GM23248 (cell line): ENCODE measurements around the gene NIPBL. TPM values are rescaled to one million over a fixed set of nuclear protein-coding genes. Genes with fewer than 3 reads are reported as not detected.

Experiments
- DNase-seq: peaks from one replicate; pipeline ENCODE4 v3.0.0-alpha.2; 2015
- H2AFZ ChIP-seq: fragments of 200-600 bp; sonication (generic); 2 replicates; pipeline ENCODE4 v1.6.1; 2016; ENCODE audit warnings: antibody characterized with exemption
- H3F3A ChIP-seq: fragments of 200-600 bp; sonication (generic); 2 replicates; pipeline ENCODE4 v1.6.1; 2016; ENCODE audit warnings: mild to moderate bottlenecking, antibody characterized with exemption, mixed run types; ENCODE audit not compliant: insufficient read depth
- H3K27ac ChIP-seq: fragments of 200-600 bp; sonication (generic); 2 replicates; pipeline ENCODE4 v1.5.1; 2016; ENCODE audit warnings: mild to moderate bottlenecking
- H3K27me3 ChIP-seq: fragments of 200-600 bp; sonication (generic); replicated peaks from 2 replicates; pipeline ENCODE4 v1.6.1; 2016; ENCODE audit warnings: mild to moderate bottlenecking; ENCODE audit not compliant: insufficient read depth
- H3K36me3 ChIP-seq: fragments of 200-600 bp; sonication (generic); 2 replicates; pipeline ENCODE4 v1.6.1; 2016; ENCODE audit warnings: low read depth, mild to moderate bottlenecking
- H3K4me1 ChIP-seq: fragments of 200-600 bp; sonication (generic); 2 replicates; pipeline ENCODE4 v1.6.1; 2016; ENCODE audit warnings: mild to moderate bottlenecking; ENCODE audit not compliant: insufficient read depth
- H3K4me2 ChIP-seq: fragments of 200-600 bp; sonication (generic); one replicate; pipeline ENCODE4 v1.6.1; 2016; ENCODE audit warnings: mild to moderate bottlenecking; ENCODE audit not compliant: unreplicated experiment
- H3K4me3 ChIP-seq: fragments of 200-600 bp; sonication (generic); 2 replicates; pipeline ENCODE4 v1.5.1; 2016; ENCODE audit warnings: mild to moderate bottlenecking
- H3K79me2 ChIP-seq: fragments of 200-600 bp; sonication (generic); 2 replicates; pipeline ENCODE4 v1.6.1; 2016; ENCODE audit warnings: mild to moderate bottlenecking; ENCODE audit not compliant: insufficient read depth
- H3K9ac ChIP-seq: fragments of 200-600 bp; sonication (generic); 2 replicates; pipeline ENCODE4 v1.6.1; 2016; ENCODE audit warnings: mild to moderate bottlenecking
- H3K9me2 ChIP-seq: fragments of 200-600 bp; sonication (generic); 2 replicates; pipeline ENCODE4 v1.6.1; 2016; ENCODE audit warnings: mixed run types, mild to moderate bottlenecking, moderate library complexity; ENCODE audit not compliant: insufficient read depth
- H3K9me3 ChIP-seq: fragments of 200-600 bp; sonication (generic); one replicate; pipeline ENCODE4 v1.6.1; 2017; ENCODE audit warnings: low read depth
- H4K20me1 ChIP-seq: fragments of 200-600 bp; sonication (generic); 2 replicates; pipeline ENCODE4 v1.6.0; 2016; ENCODE audit not compliant: insufficient read depth
- EZH2 ChIP-seq: fragments of 200-600 bp; sonication (generic); IDR thresholded peaks from 2 replicates; pipeline ENCODE4 v1.6.1; 2018; ENCODE audit warnings: antibody characterized with exemption, mild to moderate bottlenecking; ENCODE audit not compliant: insufficient read depth, poor library complexity, severe bottlenecking
- EZH2phosphoT487 ChIP-seq: fragments of 200-600 bp; sonication (generic); IDR thresholded peaks from 2 replicates; pipeline ENCODE4 v1.6.1; 2018; ENCODE audit warnings: antibody characterized with exemption, moderate library complexity, mild to moderate bottlenecking, low read depth; ENCODE audit not compliant: insufficient read depth
- WGBS, 2 experiments: methylation state at CpG; one replicate each; pipeline ENCODE4 v1.1.6; 2015 to 2017; ENCODE audit warnings: low lambda C conversion rate in 2 of 2, low coverage in 1 of 2; ENCODE audit errors: missing lambda C conversion rate in 2 of 2; 5-methylcytosine and 5-hydroxymethylcytosine counted together
- in situ Hi-C: fragments of 300-500 bp; cut with MboI; formaldehyde crosslinking; loops from 2 replicates; pipeline ENCODE4 v1.15.0; 2020
- polyA plus RNA-seq: library from polyadenylated mRNA; unstranded; fragments of >200 nt; fragmentation: Nextera tagmentation; extraction: Ambion mirVana; gene quantifications from 2 replicates; pipeline ENCODE4 v1.2.1, GENCODE V29; 2016
- total RNA-seq: library from RNA; depleted of rRNA; stranded (reverse); fragments of >200 nt; shearing (Covaris generic); gene quantifications from 2 replicates; pipeline ENCODE4 v1.2.3, GENCODE V29; 2014

Gene NIPBL
- total and polyA plus RNA-seq, 2 experiments from 2014 or later = 12.5 to 15.7 TPM

GRCh38 chr5:36944607-36945225 lies 68.1 kb downstream of the NIPBL start:
- H3K27ac ChIP-seq = no peak overlapping the region
- H3K36me3 ChIP-seq = no peaks in the 10 kb centered on the region
- peaks cover 60% of the 10 kb centered on the region for H3K4me1 ChIP-seq
- H3K9me3 ChIP-seq = no peaks in the 10 kb centered on the region
- H3K27me3 ChIP-seq = no peaks in the 10 kb centered on the region
- H3F3A ChIP-seq = peaks cover 10% of the 10 kb centered on the region; the same call in 1 of the 2 replicates
- in situ Hi-C loops = no loop called here
- DNase-seq = peak; percentile 71
- no peak overlapping the region for H2AFZ ChIP-seq
- no peak overlapping the region for H3K4me2 ChIP-seq
- TF ChIP-seq EZH2 (no peak), EZH2phosphoT487 (no peak)
- H4K20me1 ChIP-seq = peaks cover 11% of the 10 kb centered on the region
- H3K4me3 ChIP-seq = no peak overlapping the region
- H3K9me2 ChIP-seq = no peaks in the 10 kb centered on the region
- no peak overlapping the region for H3K9ac ChIP-seq
- 73 to 74% methylated on average over 4 of the region's 4 CpGs for WGBS, 2 experiments
- peaks cover 100% of the 10 kb centered on the region for H3K79me2 ChIP-seq

GRCh38 chr5:36945687-36946086 lies 69.1 kb downstream of the NIPBL start:
- Histone ChIP-seq H3K9ac (no peak overlapping the region), H3K27me3 (no peaks in the 10 kb centered on the region), H3K27ac (no peak overlapping the region), H3K4me1 (peaks cover 59% of the 10 kb centered on the region), H4K20me1 (peaks cover 5% of the 10 kb centered on the region; the same call in 1 of the 2 replicates), H3K4me3 (no peak overlapping the region), H3F3A (peaks cover 19% of the 10 kb centered on the region), H3K9me2 (no peaks in the 10 kb centered on the region), H3K36me3 (no peaks in the 10 kb centered on the region), H3K4me2 (no peak overlapping the region), H3K9me3 (no peaks in the 10 kb centered on the region), H2AFZ (no peak overlapping the region), H3K79me2 (peaks cover 98% of the 10 kb centered on the region)
- in situ Hi-C loops = no loop called here
- no peak for DNase-seq
- TF ChIP-seq EZH2phosphoT487 (no peak), EZH2 (no peak)

GRCh38 chr5:36946101-36946500 lies 69.5 kb downstream of the NIPBL start:
- TF ChIP-seq EZH2 (no peak), EZH2phosphoT487 (no peak)
- peaks cover 23% of the 10 kb centered on the region for H3F3A ChIP-seq
- DNase-seq = peak; percentile 34
- no peak overlapping the region for H3K4me3 ChIP-seq
- H3K36me3 ChIP-seq = no peaks in the 10 kb centered on the region
- in situ Hi-C loops = no loop called here
- H3K27ac ChIP-seq = no peak overlapping the region
- no peaks in the 10 kb centered on the region for H3K9me3 ChIP-seq
- H3K79me2 ChIP-seq = peaks cover 96% of the 10 kb centered on the region
- H3K4me2 ChIP-seq = no peak overlapping the region
- peaks cover 58% of the 10 kb centered on the region for H3K4me1 ChIP-seq
- no peak overlapping the region for H2AFZ ChIP-seq
- no peaks in the 10 kb centered on the region for H3K27me3 ChIP-seq
- H3K9ac ChIP-seq = no peak overlapping the region
- peaks cover 5% of the 10 kb centered on the region; the same call in 1 of the 2 replicates for H4K20me1 ChIP-seq
- no peaks in the 10 kb centered on the region for H3K9me2 ChIP-seq

- peak overlapping the region; percentile 9 for H3K27ac ChIP-seq
- no peaks in the 10 kb centered on the region for H3K9me3 ChIP-seq
- no peak overlapping the region for H3K9ac ChIP-seq
- H3K4me1 ChIP-seq = peaks cover 66% of the 10 kb centered on the region
- H3K79me2 ChIP-seq = peaks cover 96% of the 10 kb centered on the region
- no peaks in the 10 kb centered on the region for H3K27me3 ChIP-seq
- H3F3A ChIP-seq = peaks cover 30% of the 10 kb centered on the region
- no peaks in the 10 kb centered on the region for H3K36me3 ChIP-seq
- peaks cover 5% of the 10 kb centered on the region; the same call in 1 of the 2 replicates for H4K20me1 ChIP-seq
- no peaks in the 10 kb centered on the region; the same call in 1 of the 2 replicates for H3K9me2 ChIP-seq
- H2AFZ ChIP-seq = no peak overlapping the region
- in situ Hi-C loops = no loop called here
- peak; percentile 45 for DNase-seq
- peak overlapping the region; percentile 56 for H3K4me2 ChIP-seq
- H3K4me3 ChIP-seq = 0 out of 2 replicates have a peak overlapping the region, but pooled peaks have one; percentile 5
- TF ChIP-seq EZH2phosphoT487 = no peak
- TF ChIP-seq EZH2 = no peak
Measured at GRCh38 chr5:36948041-36948440, 71.5 kb downstream of the NIPBL start.

- H3K4me1 ChIP-seq = peaks cover 66% of the 10 kb centered on the region
- in situ Hi-C loops = no loop called here
- no peak overlapping the region for H3K9ac ChIP-seq
- H3K9me3 ChIP-seq = no peaks in the 10 kb centered on the region
- peak; percentile 26 for DNase-seq
- H2AFZ ChIP-seq = no peak overlapping the region
- no peaks in the 10 kb centered on the region; the same call in 1 of the 2 replicates for H3K9me2 ChIP-seq
- TF ChIP-seq EZH2 (no peak), EZH2phosphoT487 (no peak)
- H3K36me3 ChIP-seq = no peaks in the 10 kb centered on the region
- no peaks in the 10 kb centered on the region for H3K27me3 ChIP-seq
- no peak overlapping the region; the same call in 1 of the 2 replicates for H3K27ac ChIP-seq
- H3F3A ChIP-seq = peaks cover 30% of the 10 kb centered on the region
- peaks cover 96% of the 10 kb centered on the region for H3K79me2 ChIP-seq
- 86 to 98% methylated on average over 1 of the region's 1 CpG for WGBS, 2 experiments
- H4K20me1 ChIP-seq = peaks cover 5% of the 10 kb centered on the region; the same call in 1 of the 2 replicates
- H3K4me2 ChIP-seq = peak overlapping the region; percentile 56
- H3K4me3 ChIP-seq = no peak overlapping the region
Measured at GRCh38 chr5:36948650-36949049, 72.1 kb downstream of the NIPBL start.
